Activated CD4-positive, alpha-beta T cell treated with anti-CD3 and anti-CD28 coated beads, Interleukin-2, amount 50 U/mL, for 16 hours (primary cell): ENCODE data around the gene HEXIM1.

Source experiments
- DNase-seq: peaks from one replicate; pipeline ENCODE4 v3.0.0-alpha.2; 2020

Gene HEXIM1, protein sequence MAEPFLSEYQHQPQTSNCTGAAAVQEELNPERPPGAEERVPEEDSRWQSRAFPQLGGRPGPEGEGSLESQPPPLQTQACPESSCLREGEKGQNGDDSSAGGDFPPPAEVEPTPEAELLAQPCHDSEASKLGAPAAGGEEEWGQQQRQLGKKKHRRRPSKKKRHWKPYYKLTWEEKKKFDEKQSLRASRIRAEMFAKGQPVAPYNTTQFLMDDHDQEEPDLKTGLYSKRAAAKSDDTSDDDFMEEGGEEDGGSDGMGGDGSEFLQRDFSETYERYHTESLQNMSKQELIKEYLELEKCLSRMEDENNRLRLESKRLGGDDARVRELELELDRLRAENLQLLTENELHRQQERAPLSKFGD

DNA sequence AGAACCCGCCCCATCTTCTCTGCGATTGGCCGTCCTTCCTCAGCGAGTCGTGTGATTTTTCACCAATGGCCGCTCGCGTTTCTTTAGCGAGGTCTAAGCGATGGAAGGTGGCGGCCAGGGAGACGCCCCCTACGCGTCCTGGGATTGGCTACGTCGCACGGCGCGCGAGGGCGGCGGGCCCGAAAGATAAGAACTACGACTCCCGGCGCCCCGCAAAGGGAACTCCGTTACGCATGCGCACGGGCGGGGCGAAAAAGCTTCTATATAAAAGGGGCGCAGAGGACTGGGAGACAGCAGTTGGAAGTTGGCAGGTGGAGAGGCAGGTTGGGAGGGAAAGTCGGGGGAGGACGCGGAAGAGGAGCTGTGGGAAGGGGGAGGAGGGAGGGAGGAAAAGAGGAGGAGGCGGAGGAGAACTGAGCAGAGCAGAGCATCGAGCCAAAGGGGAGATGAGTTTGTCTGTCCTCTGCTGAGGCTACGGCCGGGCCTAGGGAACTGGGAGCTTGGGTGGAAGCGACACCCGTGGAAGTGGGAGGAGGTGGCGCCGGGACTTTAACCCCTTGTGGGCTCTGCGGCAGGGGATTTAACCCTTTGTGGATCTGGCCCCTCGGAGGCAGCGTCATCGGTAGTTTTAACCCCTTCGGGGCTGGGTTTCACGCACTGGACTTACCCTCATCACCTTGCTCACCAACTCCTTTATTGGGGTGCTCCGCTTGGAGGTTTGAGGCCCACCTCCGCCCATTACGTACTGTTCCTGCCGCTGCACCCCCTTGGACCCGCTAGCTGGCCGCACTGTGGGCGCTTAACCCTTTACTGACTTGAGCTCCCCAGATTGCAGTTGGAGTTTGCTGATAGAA lies at the start of gene HEXIM1:
TSS of gene HEXIM1 (plus strand) at position 293 of the 854 bp plus-strand sequence. CDS start 716 bp downstream, outside the sequence.
- DNase-seq, result peak; percentile 99

DNA sequence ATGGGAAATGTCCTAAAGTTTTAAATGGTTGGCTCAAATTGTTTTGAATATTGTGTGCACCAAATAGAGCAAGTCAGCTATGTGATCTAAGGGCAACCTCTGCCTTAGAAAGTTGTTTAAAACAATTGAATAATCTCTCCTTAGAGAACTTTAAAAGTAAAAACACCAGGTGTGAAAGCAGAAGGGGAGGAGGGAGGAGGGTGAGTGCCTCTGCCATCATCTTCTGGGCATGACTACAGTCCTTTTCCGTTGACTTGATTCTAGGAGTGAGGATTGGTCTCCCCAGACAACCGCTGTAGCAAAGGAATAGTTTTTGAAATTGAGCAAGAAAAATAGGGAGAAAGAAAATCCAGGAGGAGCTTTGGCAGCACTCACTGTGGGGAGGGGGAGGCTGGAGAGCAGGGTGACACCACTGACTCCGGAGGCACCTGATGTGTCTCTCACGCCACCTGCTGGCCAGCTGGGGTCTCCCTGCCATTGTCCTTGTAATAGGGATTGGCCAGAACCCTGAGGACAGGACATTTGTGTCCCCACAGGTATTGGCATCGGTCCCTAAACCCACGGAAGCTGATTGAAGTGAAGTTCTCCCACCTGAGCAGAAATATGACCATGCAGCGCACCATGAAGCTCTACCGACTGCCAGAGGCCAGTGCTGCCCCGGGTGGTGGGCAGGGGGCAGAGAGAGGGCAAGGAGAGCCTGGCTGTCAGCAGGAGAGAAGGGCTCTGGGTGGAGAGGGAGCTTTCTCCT lies 49.2 kb upstream of the HEXIM1 start:
- DNase-seq, result peak; percentile 79

- DNase-seq, result no peak
These were observed 46.8 kb upstream of the HEXIM1 start for GRCh38 chr17:45101546-45101882.

DNA sequence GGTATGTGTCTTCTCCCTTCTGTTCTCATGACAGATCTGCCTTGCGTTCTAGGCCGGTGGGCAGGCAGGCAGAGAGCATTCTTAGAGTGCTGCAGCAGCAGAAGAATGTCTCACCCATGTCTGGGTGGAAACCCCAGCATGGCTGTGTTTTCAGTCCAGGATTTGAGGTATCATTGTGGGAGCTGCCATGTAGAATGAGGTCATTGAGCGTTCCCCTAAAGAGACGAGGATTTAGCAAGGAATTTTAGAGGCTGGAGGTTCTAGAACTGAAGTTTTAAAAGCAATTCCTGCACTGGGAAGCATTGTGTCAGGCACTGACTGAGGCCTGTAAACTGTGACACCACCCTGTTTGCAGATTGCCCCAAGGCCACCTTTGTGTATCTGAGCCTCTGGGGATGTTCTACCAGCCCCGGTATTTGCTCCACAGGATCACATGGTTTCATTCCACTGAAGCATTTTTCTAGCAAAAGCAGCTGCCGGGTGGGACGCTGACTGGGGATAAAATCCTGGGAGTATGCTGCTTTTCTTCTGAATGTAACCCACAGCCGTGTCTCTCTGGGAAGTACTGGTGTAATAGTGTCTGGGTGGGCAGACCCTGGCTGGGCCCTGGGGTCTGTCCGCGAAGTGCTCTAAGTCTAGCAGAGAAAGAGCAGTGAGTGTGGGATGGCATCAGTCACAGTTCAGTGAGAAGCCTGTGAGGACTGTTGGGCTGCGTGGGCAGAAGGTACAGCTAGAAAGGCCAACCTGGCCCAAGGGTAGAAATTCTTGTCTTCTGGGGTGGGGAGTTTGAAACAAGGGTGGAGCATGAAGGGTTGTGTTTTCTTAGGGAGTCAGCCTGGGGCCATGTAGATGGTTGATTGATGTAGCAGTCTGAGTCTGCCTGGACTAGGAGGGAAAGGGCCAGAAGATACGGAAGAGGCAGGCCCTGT lies 46.1 kb upstream of the HEXIM1 start:
- DNase-seq, result no peak

DNA sequence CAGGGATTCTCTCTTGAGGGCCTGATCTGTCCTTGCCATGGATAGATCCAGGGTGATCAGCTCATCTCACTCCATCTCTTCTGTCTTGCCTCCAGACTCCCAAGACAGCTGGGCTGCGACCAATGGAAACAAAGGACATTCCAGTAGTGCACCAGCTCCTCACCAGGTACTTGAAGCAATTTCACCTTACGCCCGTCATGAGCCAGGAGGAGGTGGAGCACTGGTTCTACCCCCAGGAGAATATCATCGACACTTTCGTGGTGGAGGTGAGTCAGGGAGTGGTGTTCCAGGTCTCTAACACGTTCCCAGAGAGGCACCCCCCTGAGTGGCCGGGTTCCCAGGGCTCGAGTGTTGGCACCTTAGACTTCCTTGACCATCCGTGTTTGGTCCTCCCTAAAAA lies 45.4 kb upstream of the HEXIM1 start:
- no peak for DNase-seq

DNA sequence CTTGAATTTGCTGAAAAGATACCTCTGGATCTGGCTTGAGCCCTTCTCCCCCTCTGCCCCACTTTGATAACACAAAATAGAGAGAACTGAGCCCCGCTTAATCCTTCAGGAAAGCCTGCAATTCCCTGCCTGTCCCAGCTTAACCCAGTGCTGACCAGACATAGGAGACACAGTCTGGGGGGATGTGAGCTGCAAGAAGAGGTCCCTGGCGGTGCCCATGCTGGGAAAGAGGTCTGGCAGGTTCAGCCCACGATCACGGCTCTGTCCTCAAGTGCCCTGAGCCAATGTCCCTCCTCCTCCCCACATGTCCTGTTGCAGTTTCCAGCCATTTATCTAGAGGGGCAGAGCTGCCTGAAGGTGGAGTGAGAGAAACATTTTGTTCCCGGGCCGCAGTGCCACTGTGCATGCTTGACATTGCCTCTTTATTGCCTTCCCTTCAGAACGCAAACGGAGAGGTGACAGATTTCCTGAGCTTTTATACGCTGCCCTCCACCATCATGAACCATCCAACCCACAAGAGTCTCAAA lies 44.9 kb upstream of the HEXIM1 start:
- no peak for DNase-seq

GRCh38 chr17:45104029-45104428 lies 44.2 kb upstream of the HEXIM1 start:
- no peak for DNase-seq

DNA sequence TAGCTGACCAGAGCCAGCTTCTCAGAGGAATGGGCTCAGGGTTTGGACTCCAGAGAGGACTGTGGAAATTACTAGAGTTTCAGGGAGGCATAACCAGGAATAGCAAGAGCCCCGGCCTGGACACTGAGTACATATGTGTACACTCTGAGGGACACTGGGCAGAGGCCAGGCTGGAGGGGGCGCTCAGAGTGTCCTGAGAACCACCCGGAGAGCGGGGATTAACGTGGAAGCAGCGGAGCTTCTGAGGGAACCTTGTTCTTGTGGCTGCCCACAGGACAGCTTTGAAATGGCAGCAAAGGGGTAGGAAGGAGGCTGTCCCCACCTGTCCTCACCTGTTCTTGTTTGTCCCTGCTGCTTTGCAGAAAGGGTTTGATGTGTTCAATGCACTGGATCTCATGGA lies 43.8 kb upstream of the HEXIM1 start:
- no peak for DNase-seq

DNA sequence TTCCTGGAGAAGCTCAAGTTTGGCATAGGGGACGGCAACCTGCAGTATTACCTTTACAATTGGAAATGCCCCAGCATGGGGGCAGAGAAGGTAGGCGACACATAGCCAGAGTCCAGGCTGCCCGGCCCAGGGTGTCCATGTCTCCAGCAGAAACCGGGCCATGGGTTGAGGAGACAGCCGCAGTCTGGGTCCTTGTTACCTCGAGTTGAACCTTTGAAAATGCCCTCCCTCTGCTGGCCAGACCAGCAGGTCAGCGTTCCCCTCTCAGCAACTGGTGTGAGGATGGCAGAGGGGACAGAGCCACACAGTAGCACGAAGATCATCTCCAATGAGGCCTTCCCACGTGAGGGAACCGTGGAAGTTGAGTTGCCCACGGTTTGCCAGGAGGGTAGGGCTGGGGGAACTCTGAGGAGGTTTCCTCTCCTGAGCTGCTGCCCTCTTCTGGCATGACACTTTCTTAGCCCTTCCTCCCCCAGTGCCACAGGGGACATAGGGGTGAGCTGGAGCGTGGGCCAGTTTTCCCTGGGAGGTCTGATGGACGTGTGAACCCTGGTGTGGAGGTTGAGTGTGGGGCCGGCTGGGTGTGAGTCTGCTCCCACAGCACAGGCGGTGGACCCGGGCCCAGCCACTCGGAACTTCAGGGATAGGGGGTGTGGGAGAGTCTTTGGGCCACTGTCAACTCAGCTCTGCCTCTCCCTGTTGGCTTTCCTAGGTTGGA lies 43.2 kb upstream of the HEXIM1 start:
- no peak for DNase-seq

DNA sequence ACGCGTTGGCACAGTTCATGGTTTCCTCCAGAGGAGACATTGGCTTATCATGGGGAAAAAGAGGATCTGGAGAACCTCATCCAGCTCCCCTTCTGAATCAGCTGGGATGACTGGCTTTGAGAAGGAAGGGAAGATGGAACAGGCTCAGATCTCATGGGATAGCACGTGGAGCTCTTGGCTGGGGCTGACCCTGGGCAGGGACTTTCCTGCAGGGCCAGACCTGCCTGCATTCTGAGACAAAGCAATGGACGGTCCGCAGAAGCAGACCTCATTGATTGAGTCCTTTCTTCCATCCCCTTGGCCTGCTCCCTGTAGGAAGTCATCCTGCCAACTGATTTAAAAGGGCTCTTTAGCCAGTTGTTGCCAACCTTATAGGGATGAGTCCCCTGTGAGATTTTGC lies 42.2 kb upstream of the HEXIM1 start:
- DNase-seq, result no peak

GRCh38 chr17:45106582-45106981 lies 41.7 kb upstream of the HEXIM1 start:
- DNase-seq, result no peak

GRCh38 chr17:45107293-45108010 lies 40.8 kb upstream of the HEXIM1 start:
- DNase-seq, result no peak

- DNase-seq, result no peak
These were observed 40.2 kb upstream of the HEXIM1 start for GRCh38 chr17:45108051-45108450.

- no peak for DNase-seq
These were observed 39.4 kb upstream of the HEXIM1 start for GRCh38 chr17:45108595-45109521.

- DNase-seq, result no peak
These were observed 37.3 kb upstream of the HEXIM1 start for GRCh38 chr17:45110676-45111611.

DNA sequence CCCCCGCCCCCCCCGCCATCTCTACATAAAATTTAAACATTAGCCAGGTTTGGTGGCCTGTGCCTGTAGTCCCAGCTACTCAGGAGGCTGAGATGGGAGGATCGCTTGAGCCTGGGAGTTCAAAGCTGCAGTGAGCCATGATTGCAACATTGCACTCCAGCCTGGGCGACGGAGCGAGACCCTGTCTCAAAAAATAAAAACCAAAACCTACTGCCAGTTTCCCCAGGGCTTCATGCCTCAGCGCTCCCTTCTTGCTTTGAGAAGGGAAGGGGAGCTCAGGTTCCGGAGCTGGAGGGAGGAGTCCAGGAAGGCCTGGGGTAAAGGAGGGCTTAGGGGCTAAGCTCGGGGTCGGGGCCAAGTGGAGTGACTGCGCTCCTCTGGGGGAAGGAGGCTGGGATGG lies 36.4 kb upstream of the HEXIM1 start:
- no peak for DNase-seq

DNA sequence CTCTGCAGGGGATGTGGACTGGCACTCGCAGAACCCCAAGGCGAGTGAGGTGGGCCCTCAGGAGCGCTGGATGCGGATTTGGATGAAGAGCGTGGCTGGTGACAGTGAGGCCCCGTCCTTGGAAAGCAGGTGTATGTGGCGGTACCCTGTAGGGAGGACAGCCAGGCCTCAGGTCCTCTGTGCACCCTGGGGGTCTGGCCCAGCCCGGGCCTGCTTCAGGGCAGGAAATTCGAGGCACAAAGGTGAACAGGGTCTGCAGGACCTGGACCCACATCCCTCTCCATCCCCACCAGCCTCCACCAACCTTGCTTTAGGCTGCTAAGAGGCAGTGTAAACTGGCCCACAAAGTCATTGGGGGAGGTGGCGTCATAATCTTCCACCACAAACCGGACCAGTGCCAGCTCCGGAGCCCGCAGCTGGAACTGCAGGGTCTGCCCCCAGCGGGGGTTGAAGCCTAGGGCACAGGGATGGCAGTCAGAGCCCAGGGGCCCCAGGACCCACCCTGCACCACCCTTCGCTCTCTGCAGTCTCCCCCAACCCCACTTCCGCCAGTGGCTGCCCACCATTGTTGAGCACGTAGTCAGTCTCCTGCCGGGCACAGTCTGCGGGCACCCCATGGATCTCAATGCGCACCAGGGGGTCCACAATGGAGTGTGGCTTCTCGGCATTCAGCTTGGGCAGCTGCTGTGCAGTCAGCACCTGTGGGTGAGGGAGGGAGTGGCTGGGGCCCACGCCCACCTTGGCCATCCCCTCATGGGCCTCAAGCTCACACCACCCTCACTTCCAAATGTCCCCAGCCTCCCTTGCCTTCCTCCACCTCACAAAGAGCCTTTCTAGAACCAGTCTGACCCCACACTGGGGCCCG lies 35.5 kb upstream of the HEXIM1 start:
- DNase-seq, result no peak

- DNase-seq, result no peak
These were observed 34.9 kb upstream of the HEXIM1 start for GRCh38 chr17:45113424-45113754.
